ENCODE results near the gene AK5.

Gene AK5

GRCh38 chr1:77597310-77597709, 315.5 kb downstream of the AK5 start:
- no peak for DNase-seq (ENCODE audit: low read depth)

- DNase-seq (ENCODE audit: low read depth), result no peak
Measured at GRCh38 chr1:77605246-77606026, 323.6 kb downstream of the AK5 start.

GRCh38 chr1:77608893-77609292, 327.1 kb downstream of the AK5 start:
- no peak for DNase-seq (ENCODE audit: low read depth)
